ENCODE data around the gene SNAPC2.

SNAPC2 gene

DNA sequence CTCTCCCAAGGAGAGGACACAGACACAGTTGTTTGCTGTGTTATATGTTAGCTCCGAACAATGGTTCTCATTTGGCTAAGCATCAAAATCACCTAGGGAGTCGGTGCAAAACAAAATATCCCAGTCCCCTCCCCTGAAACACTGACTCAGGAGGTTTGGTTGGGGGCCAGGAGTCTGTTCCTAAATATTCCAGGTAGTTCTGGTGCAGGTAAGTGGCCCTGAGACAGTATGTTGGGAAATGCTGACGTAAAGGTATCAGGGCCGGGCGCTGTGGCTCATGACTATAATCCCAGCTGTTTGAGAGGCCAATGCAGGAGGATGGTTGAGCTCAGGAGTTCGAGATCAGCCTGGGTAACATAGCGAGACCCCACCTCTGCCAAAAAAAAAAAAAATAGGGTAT, 18.8 kb upstream of the SNAPC2 start:
- H3K27ac ChIP-seq, result no peak overlapping the region
- H3K4me3 ChIP-seq, result no peak overlapping the region
- DNase-seq (ENCODE audit: low spot score), result no peak
- TF ChIP-seq, protein P1, sequence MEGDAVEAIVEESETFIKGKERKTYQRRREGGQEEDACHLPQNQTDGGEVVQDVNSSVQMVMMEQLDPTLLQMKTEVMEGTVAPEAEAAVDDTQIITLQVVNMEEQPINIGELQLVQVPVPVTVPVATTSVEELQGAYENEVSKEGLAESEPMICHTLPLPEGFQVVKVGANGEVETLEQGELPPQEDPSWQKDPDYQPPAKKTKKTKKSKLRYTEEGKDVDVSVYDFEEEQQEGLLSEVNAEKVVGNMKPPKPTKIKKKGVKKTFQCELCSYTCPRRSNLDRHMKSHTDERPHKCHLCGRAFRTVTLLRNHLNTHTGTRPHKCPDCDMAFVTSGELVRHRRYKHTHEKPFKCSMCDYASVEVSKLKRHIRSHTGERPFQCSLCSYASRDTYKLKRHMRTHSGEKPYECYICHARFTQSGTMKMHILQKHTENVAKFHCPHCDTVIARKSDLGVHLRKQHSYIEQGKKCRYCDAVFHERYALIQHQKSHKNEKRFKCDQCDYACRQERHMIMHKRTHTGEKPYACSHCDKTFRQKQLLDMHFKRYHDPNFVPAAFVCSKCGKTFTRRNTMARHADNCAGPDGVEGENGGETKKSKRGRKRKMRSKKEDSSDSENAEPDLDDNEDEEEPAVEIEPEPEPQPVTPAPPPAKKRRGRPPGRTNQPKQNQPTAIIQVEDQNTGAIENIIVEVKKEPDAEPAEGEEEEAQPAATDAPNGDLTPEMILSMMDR (IDR thresholded peaks at IDR 0.05), result no peak

DNA sequence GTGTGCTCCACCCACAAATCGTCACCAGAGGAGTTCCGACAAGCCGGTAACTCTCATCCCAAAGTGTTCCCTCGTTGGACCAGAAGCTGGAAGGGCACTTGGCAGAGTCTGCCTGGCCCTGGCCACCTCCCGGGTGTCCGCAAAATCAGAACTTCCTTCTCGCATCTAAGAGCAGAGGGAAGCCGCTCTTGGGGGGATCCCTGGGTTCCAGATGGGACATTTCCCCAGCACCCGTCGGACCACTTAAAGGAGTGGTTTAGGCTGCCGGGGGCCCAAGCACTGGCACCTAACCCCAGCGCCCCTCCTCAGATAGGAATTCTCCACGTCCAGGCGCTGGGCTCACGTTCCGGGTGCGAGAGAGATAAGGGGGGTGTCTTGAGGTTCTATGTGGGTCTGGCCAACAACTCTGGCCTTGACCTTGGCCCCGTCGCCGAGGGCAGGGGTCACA, 17.3 kb upstream of the SNAPC2 start:
- DNase-seq (ENCODE audit: low spot score), result no peak

DNA sequence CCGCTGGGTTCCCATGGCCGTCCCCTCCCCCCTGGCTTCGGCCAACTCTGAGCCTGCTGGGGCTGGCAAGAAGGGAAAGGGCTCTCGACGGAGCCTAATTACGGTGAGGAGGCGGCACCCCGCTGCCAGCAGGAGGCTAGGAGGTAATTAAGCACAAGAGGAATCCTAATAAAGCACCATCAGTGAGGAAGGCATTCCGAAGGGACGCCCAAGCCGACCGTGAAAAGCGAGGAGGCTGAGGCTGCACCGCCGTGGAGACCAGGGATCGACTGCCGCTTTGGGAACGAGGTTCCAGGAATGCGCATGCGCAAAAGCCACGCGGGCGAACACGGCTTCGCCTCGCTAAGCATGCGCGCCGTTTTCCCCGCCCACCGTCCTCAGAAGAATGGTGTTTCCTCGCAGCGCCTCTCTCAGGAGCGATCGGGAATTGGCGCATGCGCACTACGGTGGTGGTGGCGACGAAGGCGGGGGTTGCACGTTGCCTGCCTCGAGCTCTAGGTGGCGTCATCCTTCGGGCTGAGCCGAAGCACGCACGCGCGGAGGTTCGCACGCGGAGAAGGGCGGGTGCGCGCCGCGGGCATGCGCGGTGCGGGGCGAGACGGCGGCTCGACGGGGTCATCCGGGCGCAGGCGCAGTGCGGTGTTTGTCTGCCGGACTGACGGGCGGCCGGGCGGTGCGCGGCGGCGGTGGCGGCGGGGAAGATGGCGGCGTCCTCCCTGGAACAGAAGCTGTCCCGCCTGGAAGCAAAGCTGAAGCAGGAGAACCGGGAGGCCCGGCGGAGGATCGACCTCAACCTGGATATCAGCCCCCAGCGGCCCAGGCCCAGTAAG, 16.7 kb upstream of the SNAPC2 start, which contains the start of gene MAP2K7:
TSS of gene MAP2K7 (plus strand) at position 634 of the 830 bp plus-strand sequence. CDS start at position 702, 68 bp downstream.
- TF ChIP-seq, protein P1 (IDR thresholded peaks at IDR 0.05), result peak; percentile 14
- peak; percentile 100 for DNase-seq (ENCODE audit: low spot score)
- H3K27ac ChIP-seq, result peak within 1 kb of the TSS; percentile 83 to 92
- H3K4me3 ChIP-seq, result peak within 1 kb of the TSS; percentile 78

More for the DNA sequence above, 17.3 kb upstream of the SNAPC2 start:
- Histone ChIP-seq H3K27ac (peak overlapping the region; percentile 73 to 90), H3K4me3 (peak overlapping the region; percentile 70)
- TF ChIP-seq, protein P1 (IDR thresholded peaks at IDR 0.05), result no peak

DNA sequence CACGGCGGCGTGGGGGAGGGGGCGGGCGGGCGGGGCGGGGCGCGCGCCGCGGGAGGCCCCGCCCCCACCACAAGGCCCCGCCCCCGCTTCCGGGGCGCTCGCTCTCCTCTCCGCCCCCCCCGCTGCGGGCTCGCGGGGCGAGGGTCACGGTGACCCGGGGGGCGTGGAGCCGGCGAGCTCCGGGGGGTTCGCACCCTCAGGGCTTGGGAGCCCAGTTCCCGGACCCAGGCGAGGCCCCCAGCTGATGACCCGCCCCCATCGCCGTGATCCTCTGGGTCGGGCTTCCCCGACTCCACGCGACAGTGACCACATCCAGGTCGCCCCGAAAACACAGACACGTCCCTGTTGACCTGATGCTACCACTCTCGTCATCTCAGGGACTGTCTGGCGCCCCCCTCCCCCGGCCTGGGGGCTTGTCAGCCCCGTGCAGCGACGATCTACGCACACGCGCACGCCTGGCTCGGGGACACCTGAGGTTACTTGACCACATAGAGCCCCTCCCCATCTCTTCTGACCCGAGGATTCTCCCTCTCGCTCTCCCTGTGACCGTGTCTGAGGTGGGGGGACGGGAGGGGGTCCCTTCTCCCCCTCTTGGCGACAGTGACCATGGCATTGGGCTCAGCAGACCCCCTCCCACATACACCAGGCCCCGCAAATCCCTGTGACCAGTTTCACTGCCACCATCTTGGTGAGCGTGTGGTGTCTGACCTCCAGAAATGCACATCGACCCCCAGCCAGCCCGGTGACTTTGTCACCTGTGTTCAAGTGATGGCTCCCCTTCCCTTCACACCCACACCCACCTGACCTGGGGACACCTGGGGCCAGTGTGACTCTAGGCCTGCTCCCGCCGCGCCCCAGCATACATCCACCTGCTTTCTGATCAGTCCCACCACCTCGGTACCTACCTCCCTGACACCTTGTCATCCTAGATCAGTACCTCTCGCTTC, 15.8 kb upstream of the SNAPC2 start:
- DNase-seq (ENCODE audit: low spot score), result no peak
- peak overlapping the region; percentile 83 to 92 for H3K27ac ChIP-seq
- TF ChIP-seq, protein P1 (IDR thresholded peaks at IDR 0.05), result no peak
- peak overlapping the region; percentile 78 for H3K4me3 ChIP-seq

DNA sequence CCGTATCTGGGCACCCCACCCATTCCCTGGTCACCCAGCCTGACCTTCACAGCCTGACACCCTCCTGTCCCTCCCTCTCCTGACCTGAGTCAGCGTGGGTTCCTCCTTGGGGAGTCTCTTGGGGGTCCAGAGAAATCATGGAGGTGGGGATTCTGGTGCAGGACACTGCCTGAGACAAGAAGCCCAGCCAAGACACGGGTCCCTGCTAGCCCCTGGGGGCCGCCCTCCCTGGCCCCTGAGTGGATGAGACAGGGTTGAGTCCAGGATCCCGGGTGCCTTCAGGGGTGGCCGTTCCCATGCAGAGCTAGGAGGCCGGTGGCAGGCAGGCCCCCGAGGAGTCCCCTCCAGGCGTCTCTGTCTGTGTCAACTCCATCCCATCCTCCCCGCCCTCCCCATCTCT, 14.9 kb upstream of the SNAPC2 start:
- DNase-seq (ENCODE audit: low spot score), result no peak
- TF ChIP-seq, protein P1 (IDR thresholded peaks at IDR 0.05), result no peak
- H3K4me3 ChIP-seq, result peak overlapping the region; percentile 78
- no peak overlapping the region for H3K27ac ChIP-seq

DNA sequence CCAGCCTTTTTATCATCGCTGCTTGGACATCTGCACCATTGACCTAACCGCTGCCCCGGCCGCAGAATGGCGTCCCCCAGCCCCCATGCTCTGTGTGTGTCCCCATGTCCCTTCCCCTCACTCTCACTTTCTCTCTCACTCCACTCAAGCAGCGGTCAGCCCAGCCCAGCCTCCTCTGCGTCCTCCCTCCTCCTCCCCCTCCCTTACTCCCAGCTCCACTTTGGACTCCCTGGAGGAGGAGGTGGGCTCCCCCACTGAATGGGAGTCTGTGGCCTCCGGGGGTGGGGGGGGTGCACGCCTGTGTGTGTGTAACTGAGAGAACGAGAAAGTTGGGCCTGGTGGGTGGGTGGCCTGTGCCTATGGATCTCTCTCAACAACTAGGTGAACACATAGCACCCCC, 14.3 kb upstream of the SNAPC2 start:
- no peak overlapping the region for H3K4me3 ChIP-seq
- H3K27ac ChIP-seq, result no peak overlapping the region
- DNase-seq (ENCODE audit: low spot score), result no peak
- TF ChIP-seq, protein P1 (IDR thresholded peaks at IDR 0.05), result no peak

All from coronary artery (tissue), 2 donors.